ENCODE data around the gene ASIC4.

ASIC4 gene

DNA sequence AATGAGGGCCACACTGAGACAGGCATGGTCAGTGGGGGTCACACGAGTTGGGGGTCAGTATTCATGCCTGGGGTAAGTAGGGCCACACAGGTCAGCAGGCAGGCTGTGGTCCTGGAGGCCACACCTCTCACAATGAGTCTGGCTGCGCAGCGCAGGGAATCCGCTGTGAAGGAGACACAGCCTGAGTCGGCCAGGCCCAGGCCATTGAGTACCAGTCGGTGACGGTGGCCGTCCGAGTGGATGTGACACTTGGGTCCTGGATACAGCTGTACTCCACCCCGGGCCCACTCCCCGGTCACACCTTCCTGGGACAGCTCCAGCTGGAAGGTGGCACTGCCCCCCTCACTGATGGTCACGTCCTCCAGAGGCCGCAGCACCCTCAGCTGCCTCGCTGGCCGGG is 40.1 kb downstream of the ASIC4 start:
- no peak for DNase-seq

DNA sequence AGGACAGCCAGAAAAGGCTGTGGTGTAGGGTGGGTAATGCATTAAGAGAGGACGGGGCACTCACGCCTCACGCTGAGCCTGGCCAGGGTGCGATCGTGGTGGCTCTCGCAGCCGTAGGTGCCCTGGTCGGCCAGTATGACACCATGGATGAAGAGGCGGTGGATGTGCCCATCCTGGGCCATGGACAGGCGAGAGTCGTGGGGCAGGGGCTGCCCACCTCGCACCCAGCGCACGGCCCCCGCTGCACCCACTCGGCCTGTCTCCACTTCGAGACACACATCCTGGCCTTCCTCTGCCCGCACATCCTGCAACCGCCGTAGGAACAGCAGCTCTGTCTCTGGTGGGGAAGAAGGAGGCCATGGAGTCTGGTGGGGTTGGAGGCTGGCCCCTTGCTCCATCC is 41.7 kb downstream of the ASIC4 start:
- no peak for DNase-seq

DNA sequence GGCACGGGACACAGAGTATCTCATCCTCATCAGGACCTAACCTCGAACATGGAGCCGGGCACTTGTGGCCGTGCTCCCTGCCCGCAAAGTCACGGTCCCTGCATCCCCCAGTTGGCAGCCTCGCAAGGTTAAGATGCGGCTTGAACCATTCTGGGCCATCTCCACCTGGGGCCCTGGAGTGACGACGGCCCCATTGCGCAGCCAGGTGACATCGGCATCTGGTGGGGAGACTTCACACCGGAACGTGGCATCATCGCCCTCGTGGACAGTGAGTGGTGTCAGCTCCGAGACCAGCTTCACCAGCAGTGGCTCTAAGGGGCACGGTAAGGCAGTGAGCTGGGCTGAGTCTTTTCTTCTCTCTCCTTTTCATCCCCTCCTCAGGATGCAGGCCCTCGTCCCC is 42.1 kb downstream of the ASIC4 start:
- no peak for DNase-seq

DNA sequence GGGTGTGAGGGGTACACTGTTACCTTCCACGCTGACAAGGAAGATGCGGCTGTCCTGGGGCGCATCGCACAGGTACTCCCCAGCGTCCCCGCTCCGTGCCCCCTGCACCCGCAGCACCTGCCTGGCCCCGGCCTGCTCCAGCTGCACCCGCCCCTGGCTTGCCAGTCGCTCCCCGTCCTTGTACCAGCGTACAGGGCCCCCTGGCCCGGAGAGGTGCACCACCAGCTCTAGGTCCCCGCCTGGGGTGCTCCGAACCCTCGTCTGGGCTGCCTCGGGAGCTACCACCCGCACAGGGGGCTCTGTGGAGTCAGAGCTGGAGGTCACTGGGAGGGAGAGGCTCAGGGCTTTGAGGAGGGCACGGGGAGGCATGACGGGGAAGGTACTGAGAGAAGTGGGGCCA is 43.0 kb downstream of the ASIC4 start:
- no peak for DNase-seq

DNA sequence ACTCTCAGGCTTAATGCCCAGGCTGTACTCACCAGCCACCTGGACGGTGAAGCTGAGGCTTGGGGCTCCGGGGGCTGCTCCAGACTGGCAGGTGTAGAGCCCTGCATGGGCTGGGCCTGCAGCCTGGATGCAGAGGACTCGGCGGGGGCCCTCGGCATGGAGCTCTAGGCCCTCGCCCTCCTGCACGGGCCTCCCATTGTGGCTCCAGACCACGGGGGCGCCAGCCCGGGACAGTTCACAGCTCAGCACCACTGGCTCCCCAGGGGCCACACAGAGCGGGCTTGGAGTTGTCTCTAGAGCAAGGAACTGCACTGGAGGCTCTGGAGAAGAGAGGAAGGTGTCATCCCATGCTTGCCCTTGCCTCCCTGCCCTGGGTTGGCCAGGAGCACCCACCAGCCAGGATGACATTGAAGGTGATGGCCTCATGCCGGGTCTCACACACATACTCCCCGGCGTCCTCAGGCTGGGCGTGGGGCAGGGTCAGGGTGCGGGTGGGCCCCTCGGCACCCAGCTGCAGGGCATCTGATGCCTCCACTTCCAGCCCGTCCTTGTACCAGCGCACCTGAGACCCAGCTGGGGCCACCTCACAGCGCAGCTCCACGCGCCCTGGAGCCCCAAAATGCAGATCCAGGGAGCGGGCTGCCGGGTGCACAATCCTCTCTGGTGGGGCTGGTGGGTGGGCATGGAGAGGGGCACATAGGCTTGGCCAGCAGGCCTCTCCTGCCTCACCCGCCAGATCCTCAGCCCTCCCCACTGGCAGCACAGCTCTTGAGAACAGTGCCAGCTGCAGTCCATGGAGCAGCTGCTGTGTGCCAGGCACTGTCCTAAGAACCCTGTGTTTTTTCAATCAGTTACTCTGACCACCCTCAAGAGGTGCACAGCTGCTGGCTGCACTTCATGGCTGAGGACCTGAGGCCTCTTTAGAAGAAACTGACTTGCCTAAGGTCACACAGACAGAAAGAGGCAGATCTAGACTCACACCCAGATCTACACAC is 43.8 kb downstream of the ASIC4 start:
- no peak for DNase-seq

DNA sequence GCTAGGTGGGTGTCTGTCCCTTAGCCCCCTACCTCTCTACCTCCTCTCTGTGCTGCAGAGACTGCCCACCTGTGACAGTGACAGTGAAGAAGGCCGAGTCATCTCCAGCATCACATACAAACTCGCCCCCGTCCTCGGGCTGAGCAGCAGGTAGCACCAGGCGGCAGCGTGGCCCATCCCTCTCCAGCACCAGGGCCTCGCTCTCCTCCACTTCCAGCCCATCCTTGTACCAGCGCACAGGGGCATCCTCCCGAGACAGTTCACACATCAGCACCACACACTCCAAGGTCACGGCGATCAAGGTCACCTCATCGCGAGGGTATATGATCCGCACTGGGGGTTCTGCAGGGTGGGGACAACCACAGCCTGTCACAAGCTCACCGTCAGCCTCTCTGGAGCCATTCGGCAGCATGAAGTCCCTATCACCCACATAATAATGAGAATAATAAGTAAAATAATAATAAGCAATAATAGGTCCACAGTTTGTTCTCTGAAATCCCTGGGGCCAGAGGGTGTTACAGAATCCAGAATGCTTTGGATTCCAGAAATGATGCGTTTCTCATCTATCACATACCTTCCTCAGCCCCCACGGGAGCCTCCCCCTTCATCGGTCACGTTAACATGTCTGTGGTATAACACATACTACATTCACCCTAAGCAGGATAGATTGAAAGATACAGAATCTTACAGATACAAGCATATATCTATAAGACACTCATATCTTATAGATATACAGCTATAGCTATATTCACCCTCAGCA is 45.1 kb downstream of the ASIC4 start:
- DNase-seq, result no peak

DNA sequence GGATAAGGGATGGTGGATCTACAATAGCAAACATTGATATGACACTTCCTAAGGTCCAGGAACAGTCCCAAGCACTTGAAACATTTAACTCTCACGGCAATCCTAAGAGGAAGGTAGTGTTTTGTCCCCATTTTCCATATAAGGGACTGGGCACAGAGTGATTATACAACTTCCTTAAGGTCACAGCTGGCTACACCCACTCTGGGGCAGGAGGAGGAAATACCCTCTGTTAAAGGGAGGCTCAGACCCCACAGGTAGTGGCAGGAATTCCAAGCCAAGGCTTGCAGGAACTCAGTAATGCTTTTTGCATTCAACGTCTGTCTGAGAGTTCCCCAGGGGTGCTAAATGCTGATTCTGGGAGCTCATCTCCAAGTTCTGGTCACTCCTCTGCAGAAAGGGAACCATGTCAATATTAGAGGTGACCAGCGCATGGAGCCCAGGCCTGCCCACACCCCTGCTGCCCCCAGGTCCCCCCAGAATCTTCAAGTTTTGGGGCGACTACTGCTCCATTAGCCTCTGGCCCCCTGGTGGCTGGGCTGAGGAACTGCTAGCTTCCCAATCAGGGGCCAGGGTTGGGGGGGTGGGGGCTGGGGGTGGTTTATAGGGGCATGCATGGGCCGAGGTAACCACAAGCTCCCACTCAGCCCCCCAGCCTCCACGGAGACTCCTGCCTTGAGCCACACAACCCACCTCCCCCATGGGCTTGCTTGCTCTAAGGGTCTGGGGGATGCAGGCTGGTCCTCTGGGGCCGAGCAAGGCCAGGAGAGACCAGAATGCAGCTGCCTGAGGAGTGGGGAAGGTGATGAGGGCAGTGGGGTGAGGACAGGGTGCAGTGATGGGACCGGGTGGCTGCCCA is 46.0 kb downstream of the ASIC4 start:
- DNase-seq, result no peak

DNA sequence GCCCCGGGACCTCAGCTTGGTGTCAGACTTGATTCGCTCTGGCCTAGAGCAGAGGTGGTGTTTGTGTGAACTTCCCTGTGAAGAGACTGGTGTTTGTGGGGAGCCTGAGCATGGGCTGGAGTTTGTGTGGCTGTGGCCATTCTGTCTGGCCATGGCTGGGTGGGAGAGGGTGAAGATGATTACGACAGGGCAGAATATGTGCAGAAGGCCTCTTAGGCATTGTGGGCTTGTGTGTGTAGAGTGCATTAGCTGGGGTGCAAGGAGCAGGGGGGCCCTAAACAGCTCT is 46.6 kb downstream of the ASIC4 start:
- DNase-seq, result no peak

DNA sequence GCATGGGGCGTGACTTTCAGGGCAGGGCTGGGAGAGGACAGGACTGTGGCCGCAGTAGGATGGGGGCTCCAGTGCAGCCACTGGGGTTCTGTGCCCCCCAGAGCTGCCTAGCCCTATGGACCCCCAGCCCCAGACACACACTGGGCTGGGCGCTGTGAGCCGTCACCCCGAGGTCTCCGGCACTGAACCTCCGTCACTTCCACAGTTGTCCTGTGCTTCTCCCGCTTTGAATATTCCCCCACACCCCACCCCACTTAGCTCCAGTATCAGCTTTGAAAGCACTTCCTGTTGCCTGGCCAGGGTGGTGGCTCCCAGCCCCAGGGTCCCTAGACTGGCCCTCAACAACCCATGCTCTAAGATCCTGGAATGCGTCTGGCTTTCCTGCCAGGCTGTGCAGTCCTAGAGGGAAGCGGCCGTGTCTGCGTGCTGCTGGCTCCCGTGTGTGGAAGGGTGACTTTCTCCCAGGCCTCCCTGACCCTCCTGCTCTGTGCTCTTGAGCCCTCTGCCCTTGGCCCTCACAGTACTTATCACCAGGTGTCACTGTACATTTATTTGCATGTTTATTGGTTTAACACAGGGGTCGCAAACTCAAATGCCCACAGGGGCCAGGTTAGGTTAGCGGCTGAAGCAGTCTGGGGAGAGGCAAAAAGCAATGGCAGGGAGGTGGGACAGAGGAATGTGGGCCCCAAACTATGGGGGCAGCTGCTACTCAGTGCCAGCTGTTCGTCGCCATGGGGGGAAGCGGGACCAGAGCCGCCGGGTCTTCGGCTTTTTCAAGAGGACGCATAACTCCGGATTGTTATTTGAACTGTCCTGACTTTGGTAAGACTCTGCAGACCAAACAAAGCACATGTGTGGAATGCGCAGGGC is 47.1 kb downstream of the ASIC4 start:
- DNase-seq, result no peak

DNA sequence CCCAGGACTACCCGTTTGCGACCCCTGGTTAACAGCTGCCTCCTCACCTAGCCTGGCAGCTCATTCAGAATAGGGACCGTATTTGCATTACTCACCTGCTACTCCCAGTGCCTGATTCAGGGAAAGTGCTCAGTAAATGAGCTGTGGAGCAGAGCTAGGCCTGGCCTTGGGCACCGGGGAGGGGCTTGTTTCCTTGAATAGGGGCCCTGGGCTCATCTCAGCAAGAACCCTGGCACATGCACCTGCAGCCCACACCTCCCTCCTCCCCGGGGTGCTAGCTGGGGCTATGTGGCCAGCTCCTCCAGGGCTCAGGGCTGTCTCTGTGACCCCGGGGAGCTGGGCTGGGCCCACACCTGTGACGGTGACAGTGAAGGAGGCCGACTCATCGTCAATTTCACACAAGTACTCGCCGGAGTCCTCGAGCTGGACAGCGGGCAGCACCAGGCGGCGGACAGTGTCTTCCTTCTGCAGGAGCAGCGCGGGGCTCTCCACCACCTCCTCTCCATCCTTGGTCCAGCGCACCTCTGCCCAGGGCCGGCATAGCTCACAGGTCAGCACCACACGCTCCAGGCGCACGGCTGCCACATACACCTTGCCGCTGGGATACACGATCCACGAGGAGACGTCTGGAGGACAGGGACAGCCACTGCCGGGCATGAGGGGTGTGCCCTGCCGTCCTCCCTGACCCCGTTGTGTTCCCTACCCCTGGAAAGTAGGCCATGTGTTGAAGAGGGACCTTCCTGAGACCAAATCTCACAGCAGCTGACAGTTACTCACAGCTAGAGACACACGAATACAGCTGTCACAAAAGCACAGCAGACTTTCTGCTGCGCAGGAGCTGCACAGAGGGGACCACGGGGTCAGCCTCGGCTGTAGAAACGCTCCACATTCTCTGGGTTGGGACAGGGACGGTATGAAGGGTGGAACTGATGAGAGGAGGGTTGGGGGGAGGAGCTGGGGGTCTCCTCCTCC is 48.1 kb downstream of the ASIC4 start:
- DNase-seq, result no peak

DNA sequence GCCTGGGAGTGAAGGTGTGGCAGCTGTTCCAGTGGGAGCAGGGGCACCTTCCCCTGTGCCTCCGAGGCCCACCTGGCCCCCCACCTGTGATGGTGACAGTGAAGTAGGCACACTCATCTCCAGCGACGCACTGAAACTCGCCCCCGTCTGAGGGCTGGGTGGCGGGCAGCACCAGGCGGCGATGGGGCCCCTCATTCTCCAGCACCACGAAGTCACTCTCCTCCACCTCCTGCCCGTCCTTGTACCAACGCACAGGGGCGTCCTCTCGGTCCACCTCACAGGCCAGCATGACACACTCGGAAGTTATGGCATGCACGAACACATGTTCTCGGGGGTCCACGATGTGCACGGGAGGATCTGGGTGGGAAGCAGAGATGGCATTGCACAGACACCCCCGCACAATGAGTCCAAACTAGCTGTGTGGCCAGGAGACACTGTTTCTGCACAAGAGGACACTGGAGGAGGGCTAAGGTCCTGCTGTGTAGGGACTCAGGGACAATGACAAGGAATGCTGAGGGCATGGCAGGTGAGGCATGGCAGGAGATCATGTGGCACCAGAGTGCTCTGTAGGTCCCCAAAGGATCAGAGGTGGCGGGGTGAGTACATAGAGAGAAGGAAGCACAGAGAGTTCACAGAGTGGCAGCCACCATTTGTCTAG is 49.1 kb downstream of the ASIC4 start:
- DNase-seq, result no peak

DNA sequence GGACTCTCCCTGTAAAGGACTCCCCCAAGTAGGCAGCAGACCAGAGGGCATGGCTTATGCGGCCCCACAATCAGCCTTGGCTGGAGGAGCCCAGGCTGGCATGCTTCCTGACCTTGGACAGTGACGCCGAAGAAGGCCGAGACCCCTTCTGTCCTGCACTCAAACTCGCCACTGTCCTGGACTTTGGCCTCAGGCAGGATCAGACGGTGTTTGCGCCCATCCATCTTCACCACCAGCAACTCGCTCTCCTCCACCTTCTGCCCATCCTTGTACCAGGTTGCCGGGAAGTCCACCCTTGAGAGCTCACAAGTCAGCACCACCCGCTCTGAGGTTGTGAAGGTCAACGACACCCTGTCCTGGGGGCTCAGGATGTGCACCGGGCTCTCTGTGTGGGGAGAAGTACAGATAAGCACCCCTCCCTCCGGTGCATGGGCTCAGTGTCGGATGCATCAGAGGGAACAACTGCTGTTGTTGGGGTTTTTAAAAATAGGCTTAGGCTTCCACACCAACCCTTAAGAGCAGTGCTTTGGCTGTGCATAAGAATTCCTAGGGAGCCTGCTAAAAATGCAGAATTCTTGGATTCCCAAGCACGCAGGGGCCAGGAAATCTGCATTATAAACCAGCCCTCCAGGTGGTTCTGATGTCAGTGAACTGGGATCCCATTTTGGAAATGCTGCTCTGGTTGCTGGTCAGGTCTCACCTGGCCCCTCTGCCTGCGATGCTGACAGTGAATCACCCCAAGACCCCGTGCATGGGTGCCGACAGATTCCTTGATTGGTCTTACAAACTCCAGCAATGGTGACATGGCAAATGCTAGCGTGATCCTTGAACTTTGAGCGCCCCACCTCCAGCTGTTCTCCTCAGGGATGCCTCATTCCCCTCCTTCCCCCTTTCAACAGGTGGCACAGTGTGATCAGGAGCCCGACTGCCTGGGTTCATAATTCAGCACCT is 51.1 kb downstream of the ASIC4 start:
- DNase-seq, result no peak

DNA sequence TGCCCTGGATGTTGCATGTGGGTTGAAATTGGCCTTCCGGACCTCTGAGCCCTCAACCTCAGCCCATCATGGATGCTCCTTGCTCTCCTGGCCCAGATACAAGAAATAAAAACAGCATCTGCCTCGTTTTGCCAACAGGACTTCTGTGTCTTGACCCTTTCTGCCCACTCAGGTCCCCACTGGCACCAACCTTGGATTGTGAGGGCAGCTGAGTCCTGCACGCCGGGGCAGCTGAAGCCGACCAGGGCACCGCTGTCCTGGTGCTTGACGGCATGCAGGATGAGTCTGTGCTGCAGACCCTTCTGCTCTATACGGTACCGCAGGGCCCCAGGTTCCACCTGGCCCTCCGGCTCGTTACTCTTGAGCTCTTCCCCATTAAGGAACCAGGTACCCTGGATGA is 52.4 kb downstream of the ASIC4 start:
- no peak for DNase-seq

DNA sequence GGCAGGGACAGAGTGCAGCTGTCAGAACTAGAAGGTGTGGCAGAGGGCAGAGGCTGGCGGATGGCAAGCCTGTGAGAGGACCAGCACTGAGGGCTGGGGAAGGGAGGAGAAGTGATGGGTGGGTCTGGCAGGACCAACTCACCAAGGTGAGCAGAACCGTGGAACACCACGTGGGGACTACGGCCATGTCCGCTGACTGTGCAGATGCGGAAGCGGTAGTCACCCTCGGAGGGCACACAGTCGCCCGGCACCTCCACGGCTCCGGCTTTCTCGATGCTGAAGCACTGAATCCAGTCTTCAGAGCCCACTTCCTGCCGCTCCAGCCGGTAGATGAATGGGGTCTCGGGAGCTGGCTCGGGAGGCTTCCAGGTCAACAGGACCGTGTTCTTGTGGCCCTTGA is 52.8 kb downstream of the ASIC4 start:
- DNase-seq, result no peak

DNA sequence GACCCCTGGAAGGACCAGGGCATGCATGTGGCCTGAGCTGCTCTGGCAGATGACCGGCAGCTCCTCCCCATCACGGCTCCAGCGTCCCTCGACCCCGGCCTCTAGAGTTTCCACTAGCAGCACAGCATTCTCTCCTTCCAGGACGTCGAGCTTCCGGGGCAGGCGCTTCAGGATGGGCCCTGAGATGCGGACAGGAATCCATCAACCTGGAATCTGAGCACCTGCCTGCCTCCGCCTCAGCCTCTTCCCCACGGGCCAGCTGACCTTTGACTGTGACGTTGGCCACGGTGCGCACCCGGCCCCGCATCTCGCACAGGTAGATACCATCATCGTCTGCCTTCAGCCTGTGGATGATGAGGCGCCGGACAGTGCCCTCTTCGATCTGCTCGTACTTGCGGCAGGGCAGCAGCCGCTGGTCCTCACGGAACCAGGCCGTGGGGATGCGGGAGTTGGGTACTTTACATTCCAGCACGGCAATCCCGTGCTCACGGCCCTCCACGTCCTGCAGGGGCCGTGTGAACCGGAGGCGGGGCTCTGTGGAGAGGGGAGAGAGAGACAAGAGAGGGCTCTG is 53.6 kb downstream of the ASIC4 start:
- no peak for DNase-seq

DNA sequence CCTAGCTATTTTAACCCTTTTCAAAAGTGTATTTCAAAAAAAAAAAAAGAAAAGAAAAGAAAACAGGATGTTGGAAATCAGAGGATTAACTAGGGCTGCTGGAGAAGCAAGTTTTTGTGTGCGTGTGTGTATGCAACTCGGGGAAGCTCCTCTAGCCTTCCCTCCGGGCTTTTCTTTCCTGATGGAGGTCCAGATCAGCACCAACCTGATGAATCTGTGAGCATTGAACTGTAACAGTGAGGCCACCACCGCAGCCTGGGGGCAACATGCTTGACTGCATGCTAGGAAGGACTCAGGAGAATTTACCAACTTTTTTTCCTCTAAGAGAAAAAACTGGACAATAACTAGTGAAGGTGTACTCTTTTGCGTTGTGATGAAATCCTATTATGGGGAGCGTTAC is 54.8 kb downstream of the ASIC4 start:
- DNase-seq, result no peak

DNA sequence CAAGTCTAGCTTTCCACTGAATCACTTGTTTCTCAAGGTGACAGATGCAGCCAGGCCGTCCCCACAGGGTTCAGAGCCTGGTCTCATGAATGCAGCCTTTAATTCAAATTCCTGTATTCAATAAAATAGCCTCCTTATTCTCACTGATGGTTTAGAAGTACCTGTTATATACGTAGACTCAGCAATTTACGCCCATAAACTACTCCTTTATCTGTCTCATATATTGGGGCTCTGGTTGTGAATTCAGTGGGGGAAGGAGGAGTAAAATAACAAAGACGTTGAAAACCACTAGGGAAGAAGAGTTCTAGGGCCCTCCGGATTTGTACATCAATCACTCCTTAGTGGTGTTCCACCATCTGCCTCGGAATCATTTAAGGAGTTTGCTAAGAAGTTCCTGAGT is 55.4 kb downstream of the ASIC4 start:
- no peak for DNase-seq

DNA sequence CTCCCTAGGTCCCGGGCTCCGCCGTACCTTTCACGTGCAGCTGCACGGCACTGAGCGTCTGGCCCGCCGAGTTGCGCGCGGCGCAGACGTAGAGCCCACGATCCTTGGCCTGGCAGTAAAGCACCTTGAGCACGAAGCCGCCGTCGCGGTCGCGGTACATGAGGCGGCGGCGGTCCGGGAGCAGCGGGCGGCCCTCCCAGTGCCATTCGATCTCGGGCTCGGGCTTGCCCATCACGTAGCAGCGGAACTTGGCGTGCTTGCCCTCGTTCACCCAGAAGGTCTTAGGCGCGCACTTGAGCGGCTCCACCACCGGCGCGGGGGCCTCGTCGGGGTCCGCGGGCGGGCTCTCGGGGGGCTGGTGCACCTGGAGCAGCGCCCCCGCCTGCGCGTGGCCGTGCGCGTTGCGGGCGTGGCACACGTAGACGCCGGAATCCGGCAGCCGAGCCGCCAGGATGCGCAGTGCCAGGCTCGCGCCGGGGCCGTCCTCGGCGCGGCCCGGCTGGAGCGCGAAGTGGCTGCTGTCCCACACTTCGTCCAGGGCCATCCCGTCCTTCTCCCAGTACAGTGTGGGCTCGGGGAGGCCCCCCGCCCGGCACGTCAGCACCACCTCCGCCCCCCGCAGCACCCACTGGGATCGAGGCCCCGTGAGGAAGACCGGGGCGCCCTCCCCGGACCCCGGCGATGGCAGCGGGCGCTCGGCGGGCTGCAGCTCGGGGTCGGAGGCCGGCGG is 56.1 kb downstream of the ASIC4 start:
- DNase-seq, result peak; percentile 52

All from EL (cell line).